Measurements from ENCODE around the gene ZCCHC7. TPM values are rescaled to one million over a fixed set of nuclear protein-coding genes. Genes with fewer than 3 reads are reported as not detected.

Gene ZCCHC7
- total RNA-seq, 4 donors from 2014 or later = 4.8 to 11.2 (median 6.9) TPM

DNA sequence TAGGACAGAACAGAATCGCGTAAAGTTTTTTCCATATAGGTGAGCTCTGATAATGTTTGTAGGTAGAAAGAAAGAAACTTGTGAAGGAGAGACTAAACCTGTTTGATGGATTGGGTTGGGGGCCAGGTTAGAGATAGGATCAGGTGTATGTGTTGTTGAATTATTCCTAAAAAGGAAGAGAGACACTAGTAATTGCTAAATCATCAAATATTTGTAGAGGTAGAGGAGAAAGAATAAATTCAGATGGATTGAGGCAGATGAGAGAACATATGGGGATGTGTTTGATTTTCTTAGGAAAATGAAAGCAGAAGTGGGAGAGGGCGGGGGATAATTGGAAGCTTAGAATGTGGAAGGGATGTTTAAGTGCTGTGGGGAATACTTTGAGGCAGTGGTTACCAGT is 7.7 kb downstream of the ZCCHC7 start:
- H3K27me3 ChIP-seq = no peaks in the 10 kb centered on the region
- peaks cover 0 to 3% of the 10 kb centered on the region in 2 donors for H3K4me1 ChIP-seq
- no peak overlapping the region for H3K4me3 ChIP-seq
- in situ Hi-C loops (cut with MboI; ENCODE audit: low sequenced_read_pairs in 4 of 4) = no loop called here
- ATAC-seq (no peak), DNase-seq (no peak)
- H3K27ac ChIP-seq = no peak overlapping the region
- no peaks in the 10 kb centered on the region for H3K9me3 ChIP-seq
- H3K36me3 ChIP-seq = peaks cover 0 to 15% of the 10 kb centered on the region in 2 donors
- intact Hi-C loops (cut with DNase I; ENCODE audit: low total_unique reads) = loop anchor here (10.0 kb wide), 1 partner anchor 337 kb away; the partner anchor contains the start of gene ZBTB5
- TF ChIP-seq POLR2A (IDR thresholded peaks at IDR 0.05) = no peak
- TF ChIP-seq, protein P1, sequence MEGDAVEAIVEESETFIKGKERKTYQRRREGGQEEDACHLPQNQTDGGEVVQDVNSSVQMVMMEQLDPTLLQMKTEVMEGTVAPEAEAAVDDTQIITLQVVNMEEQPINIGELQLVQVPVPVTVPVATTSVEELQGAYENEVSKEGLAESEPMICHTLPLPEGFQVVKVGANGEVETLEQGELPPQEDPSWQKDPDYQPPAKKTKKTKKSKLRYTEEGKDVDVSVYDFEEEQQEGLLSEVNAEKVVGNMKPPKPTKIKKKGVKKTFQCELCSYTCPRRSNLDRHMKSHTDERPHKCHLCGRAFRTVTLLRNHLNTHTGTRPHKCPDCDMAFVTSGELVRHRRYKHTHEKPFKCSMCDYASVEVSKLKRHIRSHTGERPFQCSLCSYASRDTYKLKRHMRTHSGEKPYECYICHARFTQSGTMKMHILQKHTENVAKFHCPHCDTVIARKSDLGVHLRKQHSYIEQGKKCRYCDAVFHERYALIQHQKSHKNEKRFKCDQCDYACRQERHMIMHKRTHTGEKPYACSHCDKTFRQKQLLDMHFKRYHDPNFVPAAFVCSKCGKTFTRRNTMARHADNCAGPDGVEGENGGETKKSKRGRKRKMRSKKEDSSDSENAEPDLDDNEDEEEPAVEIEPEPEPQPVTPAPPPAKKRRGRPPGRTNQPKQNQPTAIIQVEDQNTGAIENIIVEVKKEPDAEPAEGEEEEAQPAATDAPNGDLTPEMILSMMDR (IDR thresholded peaks at IDR 0.05 in 4 of 5, conservative IDR thresholded peaks at IDR 0.05 in 1 of 5) = no peak

DNA sequence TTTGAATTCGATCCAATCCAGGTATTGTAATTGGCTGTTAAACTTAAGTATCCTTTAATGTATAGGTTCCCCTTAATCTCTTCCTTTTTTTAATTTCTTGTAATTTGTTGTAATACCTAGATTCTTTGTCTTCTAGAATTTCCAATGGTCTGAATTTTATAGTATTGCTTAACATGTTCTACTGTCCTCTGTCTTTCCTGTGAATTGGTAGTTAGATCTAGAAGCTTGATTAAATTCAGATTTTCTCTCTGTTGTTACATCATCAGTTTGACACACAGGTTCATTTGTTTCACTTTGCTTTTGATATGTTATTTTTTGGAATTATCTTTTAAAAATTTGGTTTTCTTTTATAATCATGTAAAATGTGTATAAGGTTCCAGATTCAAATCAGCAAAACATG is 13.8 kb downstream of the ZCCHC7 start:
- TF ChIP-seq, protein P1 (IDR thresholded peaks at IDR 0.05 in 4 of 5, conservative IDR thresholded peaks at IDR 0.05 in 1 of 5) = no peak
- TF ChIP-seq POLR2A (IDR thresholded peaks at IDR 0.05) = no peak
- Histone ChIP-seq H3K27ac (no peak overlapping the region), H3K27me3 (no peaks in the 10 kb centered on the region), H3K4me3 (no peak overlapping the region), H3K36me3 (no peaks in the 10 kb centered on the region), H3K9me3 (no peaks in the 10 kb centered on the region), H3K4me1 (peaks cover 5 to 8% of the 10 kb centered on the region in 2 donors)
- intact Hi-C loops (cut with DNase I; ENCODE audit: low total_unique reads) = no loop called here
- ATAC-seq (no peak), DNase-seq (no peak)
- in situ Hi-C loops (cut with MboI; ENCODE audit: low sequenced_read_pairs in 4 of 4) = no loop called here

DNA sequence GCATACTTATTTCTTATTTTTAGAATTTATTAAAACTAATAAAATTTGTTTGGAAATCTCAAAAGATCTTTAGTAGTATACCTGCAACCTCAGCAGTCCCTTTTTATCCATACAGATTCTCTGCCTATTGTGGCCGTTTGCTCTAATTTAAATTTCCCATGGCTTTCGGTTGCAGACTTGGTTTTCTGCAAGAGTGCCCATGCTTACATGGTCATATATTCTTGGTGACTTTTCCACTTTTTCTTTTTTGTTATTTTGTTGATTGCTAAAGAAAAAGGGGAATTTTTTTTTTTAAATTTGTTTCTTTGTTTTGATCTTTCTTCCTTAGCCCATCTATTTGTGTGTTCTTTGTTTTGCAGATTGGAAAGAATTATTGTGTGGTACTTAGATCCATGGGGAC is 20.6 kb downstream of the ZCCHC7 start:
- no peak for TF ChIP-seq POLR2A (IDR thresholded peaks at IDR 0.05)
- TF ChIP-seq, protein P1 (IDR thresholded peaks at IDR 0.05 in 4 of 5, conservative IDR thresholded peaks at IDR 0.05 in 1 of 5) = no peak
- H3K4me1 ChIP-seq = peaks cover 5 to 8% of the 10 kb centered on the region in 2 donors
- H3K27ac ChIP-seq = no peak overlapping the region
- no peaks in the 10 kb centered on the region for H3K9me3 ChIP-seq
- DNase-seq = no peak
- no peak overlapping the region for H3K4me3 ChIP-seq
- H3K27me3 ChIP-seq = no peaks in the 10 kb centered on the region
- no peak for ATAC-seq
- H3K36me3 ChIP-seq = no peaks in the 10 kb centered on the region
- intact Hi-C loops (cut with DNase I; ENCODE audit: low total_unique reads) (no loop called here), in situ Hi-C loops (cut with MboI; ENCODE audit: low sequenced_read_pairs in 4 of 4) (no loop called here)

DNA sequence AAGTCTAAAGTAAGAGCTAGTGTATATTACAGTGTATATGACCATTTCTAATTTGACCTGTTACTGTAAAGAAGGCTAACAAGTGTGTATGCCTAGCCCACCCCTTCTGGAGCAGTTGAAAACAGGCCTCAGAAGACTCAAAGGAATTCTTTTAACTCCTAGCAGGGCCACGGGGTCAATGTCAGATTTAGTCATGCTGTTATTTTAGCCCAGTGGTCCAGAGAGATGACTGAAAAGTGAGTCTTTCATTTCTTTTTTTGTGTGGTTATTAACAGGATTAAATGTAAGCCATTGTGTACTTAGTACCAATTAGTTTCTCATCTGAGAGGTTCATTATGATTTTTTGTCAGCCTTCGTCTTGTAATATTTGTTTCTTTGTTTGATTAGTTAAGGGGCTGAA is 24.4 kb downstream of the ZCCHC7 start:
- Histone ChIP-seq H3K4me3 (no peak overlapping the region), H3K27me3 (no peaks in the 10 kb centered on the region), H3K4me1 (no peaks in the 10 kb centered on the region), H3K36me3 (peaks cover 0 to 6% of the 10 kb centered on the region in 2 donors), H3K9me3 (no peaks in the 10 kb centered on the region), H3K27ac (no peak overlapping the region)
- TF ChIP-seq, protein P1 (IDR thresholded peaks at IDR 0.05 in 4 of 5, conservative IDR thresholded peaks at IDR 0.05 in 1 of 5) = no peak
- TF ChIP-seq POLR2A (IDR thresholded peaks at IDR 0.05) = no peak
- no peak for ATAC-seq
- DNase-seq = no peak
- in situ Hi-C loops (cut with MboI; ENCODE audit: low sequenced_read_pairs in 4 of 4) (no loop called here), intact Hi-C loops (cut with DNase I; ENCODE audit: low total_unique reads) (no loop called here)

DNA sequence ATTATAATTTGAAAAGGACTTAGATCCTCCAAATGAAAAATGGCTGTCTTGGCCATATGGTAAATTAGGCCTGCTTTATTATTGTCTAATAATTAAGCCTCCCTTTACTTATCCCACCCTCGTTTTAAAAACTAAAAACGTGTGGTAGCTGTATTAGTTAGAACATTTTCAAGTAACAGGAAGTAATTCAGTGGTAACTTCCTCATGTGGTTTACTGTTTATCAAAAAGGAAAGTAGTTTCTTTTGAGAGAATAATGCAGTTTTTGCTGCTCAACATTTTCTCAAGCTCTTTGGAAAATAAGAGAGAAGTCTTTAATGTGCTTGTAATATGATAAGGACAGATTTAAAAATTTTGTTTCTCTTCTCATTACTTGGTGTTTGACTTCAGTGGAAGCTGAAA is 26.0 kb downstream of the ZCCHC7 start:
- Histone ChIP-seq H3K4me3 (no peak overlapping the region), H3K9me3 (no peaks in the 10 kb centered on the region), H3K27ac (no peak overlapping the region), H3K27me3 (no peaks in the 10 kb centered on the region), H3K36me3 (peaks cover 0 to 6% of the 10 kb centered on the region in 2 donors), H3K4me1 (no peaks in the 10 kb centered on the region)
- no peak for DNase-seq
- intact Hi-C loops (cut with DNase I; ENCODE audit: low total_unique reads) = no loop called here
- no peak for ATAC-seq
- TF ChIP-seq, protein P1 (IDR thresholded peaks at IDR 0.05 in 4 of 5, conservative IDR thresholded peaks at IDR 0.05 in 1 of 5) = no peak
- no peak for TF ChIP-seq POLR2A (IDR thresholded peaks at IDR 0.05)
- in situ Hi-C loops (cut with MboI; ENCODE audit: low sequenced_read_pairs in 4 of 4) = no loop called here

All from gastrocnemius medialis (tissue), 4 donors.